Parathyroid adenoma (tissue), 2 donors: Measurements from ENCODE around the gene COCH.

Experiments
- H2AFZ ChIP-seq: fragments of 300-600 bp; sonication (generic); one replicate; pipeline ENCODE4 v1.7.0; 2017; ENCODE audit warnings: antibody characterized with exemption, mild to moderate bottlenecking
- H3K27ac ChIP-seq: fragments of 300-600 bp; sonication (generic); one replicate; pipeline ENCODE4 v1.7.0; 2017
- H3K27me3 ChIP-seq: fragments of 300-600 bp; sonication (generic); one replicate; pipeline ENCODE4 v1.7.0; 2017; ENCODE audit warnings: low read length; ENCODE audit not compliant: control insufficient read depth, insufficient read depth
- H3K36me3 ChIP-seq: fragments of 300-600 bp; sonication (generic); one replicate; pipeline ENCODE4 v1.7.0; 2017; ENCODE audit warnings: low read length; ENCODE audit not compliant: control insufficient read depth, insufficient read depth
- H3K4me1 ChIP-seq: fragments of 300-600 bp; sonication (generic); one replicate; pipeline ENCODE4 v1.7.0; 2017; ENCODE audit warnings: control low read depth
- H3K4me2 ChIP-seq: fragments of 300-600 bp; sonication (generic); one replicate; pipeline ENCODE4 v1.7.0; 2017; ENCODE audit warnings: low read length
- H3K4me3 ChIP-seq: fragments of 300-600 bp; sonication (generic); one replicate; pipeline ENCODE4 v1.7.0; 2017; ENCODE audit warnings: low read depth, low read length
- H3K79me2 ChIP-seq: fragments of 300-600 bp; sonication (generic); one replicate; pipeline ENCODE4 v1.7.0; 2017; ENCODE audit warnings: control low read depth
- H3K9ac ChIP-seq: fragments of 300-600 bp; sonication (generic); one replicate; pipeline ENCODE4 v1.7.0; 2017; ENCODE audit warnings: mild to moderate bottlenecking
- H3K9me3 ChIP-seq: fragments of 300-600 bp; sonication (generic); one replicate; pipeline ENCODE4 v1.7.0; 2017; ENCODE audit warnings: low read length; ENCODE audit not compliant: control insufficient read depth
- TF ChIP-seq, protein P1 (sequence below): fragments of 300-600 bp; sonication (generic); IDR thresholded peaks from one replicate; pipeline ENCODE4 v1.7.0; 2017; ENCODE audit warnings: antibody characterized with exemption, mild to moderate bottlenecking
- donor health status: primary hyperparathyroidism.

Gene COCH

DNA sequence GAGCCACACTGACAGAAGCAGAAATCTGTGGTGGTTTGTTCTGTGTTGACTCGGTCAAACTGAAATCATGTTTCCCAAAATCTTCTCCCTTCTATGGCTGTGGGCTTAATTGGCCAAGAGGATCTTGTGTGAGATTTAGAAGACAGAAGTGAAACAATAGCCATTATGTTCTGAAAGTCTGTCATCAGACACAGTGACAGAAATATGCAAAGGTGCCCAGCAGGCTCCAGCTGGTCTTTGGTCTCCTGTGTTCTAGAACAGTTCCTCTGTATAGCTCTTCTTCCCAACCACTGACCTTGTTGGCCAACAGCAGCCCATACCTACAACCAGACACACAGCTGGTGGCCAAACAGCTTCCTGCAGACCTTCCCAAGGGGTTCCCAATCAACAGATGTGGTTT lies 25.0 kb upstream of the COCH start:
- no peak overlapping the region for H3K4me2 ChIP-seq
- no peaks in the 10 kb centered on the region for H3K27me3 ChIP-seq
- no peaks in the 10 kb centered on the region for H3K36me3 ChIP-seq
- no peak overlapping the region for H2AFZ ChIP-seq
- no peak overlapping the region for H3K9ac ChIP-seq
- no peak overlapping the region for H3K4me3 ChIP-seq
- TF ChIP-seq, protein P1, sequence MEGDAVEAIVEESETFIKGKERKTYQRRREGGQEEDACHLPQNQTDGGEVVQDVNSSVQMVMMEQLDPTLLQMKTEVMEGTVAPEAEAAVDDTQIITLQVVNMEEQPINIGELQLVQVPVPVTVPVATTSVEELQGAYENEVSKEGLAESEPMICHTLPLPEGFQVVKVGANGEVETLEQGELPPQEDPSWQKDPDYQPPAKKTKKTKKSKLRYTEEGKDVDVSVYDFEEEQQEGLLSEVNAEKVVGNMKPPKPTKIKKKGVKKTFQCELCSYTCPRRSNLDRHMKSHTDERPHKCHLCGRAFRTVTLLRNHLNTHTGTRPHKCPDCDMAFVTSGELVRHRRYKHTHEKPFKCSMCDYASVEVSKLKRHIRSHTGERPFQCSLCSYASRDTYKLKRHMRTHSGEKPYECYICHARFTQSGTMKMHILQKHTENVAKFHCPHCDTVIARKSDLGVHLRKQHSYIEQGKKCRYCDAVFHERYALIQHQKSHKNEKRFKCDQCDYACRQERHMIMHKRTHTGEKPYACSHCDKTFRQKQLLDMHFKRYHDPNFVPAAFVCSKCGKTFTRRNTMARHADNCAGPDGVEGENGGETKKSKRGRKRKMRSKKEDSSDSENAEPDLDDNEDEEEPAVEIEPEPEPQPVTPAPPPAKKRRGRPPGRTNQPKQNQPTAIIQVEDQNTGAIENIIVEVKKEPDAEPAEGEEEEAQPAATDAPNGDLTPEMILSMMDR = no peak
- H3K27ac ChIP-seq = no peak overlapping the region
- no peaks in the 10 kb centered on the region for H3K79me2 ChIP-seq
- no peaks in the 10 kb centered on the region for H3K9me3 ChIP-seq
- H3K4me1 ChIP-seq = no peaks in the 10 kb centered on the region

DNA sequence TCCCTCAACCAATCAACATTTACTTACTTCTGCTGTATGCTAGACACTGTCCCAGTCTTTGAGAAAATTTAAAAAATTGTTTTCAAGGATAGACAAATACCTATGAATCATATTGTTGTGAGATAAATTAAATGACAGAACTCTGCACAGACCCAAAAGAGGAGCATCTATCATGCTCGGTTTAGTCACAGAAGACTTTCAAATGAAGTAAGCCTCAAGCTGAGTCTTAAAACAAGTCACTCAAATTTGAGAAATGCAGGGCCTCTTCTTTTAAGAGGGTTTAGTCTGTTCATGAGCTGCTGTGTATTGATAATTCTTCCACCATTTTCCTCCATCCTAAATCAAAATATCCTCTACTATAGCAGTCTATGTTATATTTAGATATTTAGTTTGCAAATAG lies 24.4 kb upstream of the COCH start:
- H3K79me2 ChIP-seq = no peaks in the 10 kb centered on the region
- no peak overlapping the region for H3K27ac ChIP-seq
- H2AFZ ChIP-seq = no peak overlapping the region
- H3K4me2 ChIP-seq = no peak overlapping the region
- no peaks in the 10 kb centered on the region for H3K36me3 ChIP-seq
- H3K4me3 ChIP-seq = no peak overlapping the region
- no peaks in the 10 kb centered on the region for H3K27me3 ChIP-seq
- H3K4me1 ChIP-seq = no peaks in the 10 kb centered on the region
- no peak overlapping the region for H3K9ac ChIP-seq
- H3K9me3 ChIP-seq = no peaks in the 10 kb centered on the region
- TF ChIP-seq, protein P1 = no peak

DNA sequence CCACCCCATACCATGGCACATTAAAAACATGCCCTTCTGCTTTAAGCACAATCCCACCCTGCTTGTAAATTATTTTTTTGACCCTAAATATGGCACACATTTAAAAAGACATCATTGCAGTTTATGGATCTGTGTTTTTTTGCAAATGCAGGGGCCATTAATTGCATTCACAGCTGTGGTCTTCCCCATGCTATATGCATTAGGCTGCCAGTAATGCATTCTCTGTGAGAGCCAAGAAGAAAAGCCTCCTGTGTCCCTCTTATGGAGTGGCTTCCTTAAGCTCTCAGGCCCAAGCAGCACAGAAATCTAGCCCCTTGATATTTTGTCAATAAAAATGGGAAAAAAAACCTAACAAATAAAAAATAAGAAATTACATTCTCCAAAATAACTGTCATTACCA lies 20.4 kb upstream of the COCH start:
- H3K4me1 ChIP-seq = no peaks in the 10 kb centered on the region
- no peak overlapping the region for H3K9ac ChIP-seq
- H3K4me2 ChIP-seq = no peak overlapping the region
- no peaks in the 10 kb centered on the region for H3K79me2 ChIP-seq
- H3K4me3 ChIP-seq = no peak overlapping the region
- H3K27me3 ChIP-seq = no peaks in the 10 kb centered on the region
- no peaks in the 10 kb centered on the region for H3K36me3 ChIP-seq
- TF ChIP-seq, protein P1 = no peak
- H2AFZ ChIP-seq = no peak overlapping the region
- no peak overlapping the region for H3K27ac ChIP-seq
- no peaks in the 10 kb centered on the region for H3K9me3 ChIP-seq

GRCh38 chr14:30854492-30854891 lies 19.9 kb upstream of the COCH start:
- TF ChIP-seq, protein P1 = no peak
- H2AFZ ChIP-seq = no peak overlapping the region
- no peak overlapping the region for H3K9ac ChIP-seq
- H3K79me2 ChIP-seq = no peaks in the 10 kb centered on the region
- H3K9me3 ChIP-seq = no peaks in the 10 kb centered on the region
- no peak overlapping the region for H3K4me2 ChIP-seq
- H3K27ac ChIP-seq = no peak overlapping the region
- no peak overlapping the region for H3K4me3 ChIP-seq
- H3K36me3 ChIP-seq = no peaks in the 10 kb centered on the region
- no peaks in the 10 kb centered on the region for H3K27me3 ChIP-seq
- H3K4me1 ChIP-seq = no peaks in the 10 kb centered on the region

GRCh38 chr14:30855345-30856037 lies 18.9 kb upstream of the COCH start:
- H3K27me3 ChIP-seq = no peaks in the 10 kb centered on the region
- no peaks in the 10 kb centered on the region for H3K79me2 ChIP-seq
- no peaks in the 10 kb centered on the region for H3K4me1 ChIP-seq
- no peak overlapping the region for H2AFZ ChIP-seq
- H3K9me3 ChIP-seq = no peaks in the 10 kb centered on the region
- H3K9ac ChIP-seq = no peak overlapping the region
- H3K36me3 ChIP-seq = no peaks in the 10 kb centered on the region
- no peak overlapping the region for H3K4me3 ChIP-seq
- no peak overlapping the region for H3K4me2 ChIP-seq
- TF ChIP-seq, protein P1 = no peak
- no peak overlapping the region for H3K27ac ChIP-seq
